ENCODE measurements around the gene KLLN. TPM values are rescaled to one million over a fixed set of nuclear protein-coding genes. Genes with fewer than 3 reads are reported as not detected.
A peak's percentile ranks its signal among the peaks of the same experiment; 100 is the strongest.

Gene KLLN
- total and polyA plus RNA-seq, 2 of the 8 experiments (the other 6 are each of a cell fraction or from before 2014, with no cell fraction given): 0.24 to 0.73 TPM

DNA sequence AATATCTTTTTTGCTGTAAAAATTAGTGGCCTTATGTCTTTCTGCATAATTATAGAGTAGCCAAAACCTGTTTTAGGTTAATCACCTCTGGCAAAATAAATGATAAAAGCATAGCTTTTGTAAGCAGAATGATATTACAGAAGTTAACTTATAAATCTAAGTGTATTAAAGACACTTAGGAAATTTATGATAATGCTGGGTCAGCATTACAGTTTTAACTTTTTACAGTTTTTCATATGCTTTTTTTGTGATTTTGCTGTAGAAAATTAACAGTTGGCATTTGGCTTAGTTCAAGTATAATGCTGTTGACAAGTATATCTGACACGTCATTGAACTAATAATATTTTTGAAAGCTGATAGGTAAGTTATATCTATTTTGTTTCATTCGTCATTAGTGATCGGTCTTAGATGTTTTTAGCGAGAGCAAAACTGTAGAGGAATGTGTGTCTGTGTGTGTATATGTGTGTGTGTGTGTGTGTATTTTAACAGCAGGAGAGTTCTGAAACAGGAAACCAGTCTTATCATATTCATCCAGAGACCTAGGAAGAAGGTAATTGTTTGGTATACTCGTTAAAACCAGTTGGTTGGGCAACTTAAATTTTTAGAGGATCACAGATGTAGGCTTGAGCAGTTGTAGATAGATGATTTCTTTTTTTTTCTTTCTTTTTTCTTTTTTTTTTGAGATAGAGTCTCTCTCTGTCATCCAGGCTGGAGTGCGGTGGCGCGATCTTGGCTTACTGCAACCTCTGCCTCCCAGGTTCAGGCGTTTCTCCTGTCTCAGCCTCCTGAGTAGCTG lies 15.5 kb upstream of the KLLN start:
- Histone ChIP-seq H2AFZ (ENCODE audit: low read length) (no peak overlapping the region), H3K23me2 (ENCODE audit: low read depth, low read length) (no peaks in the 10 kb centered on the region), H2BK20ac (ENCODE audit: low read length) (no peak overlapping the region), H2BK120ac (replicated peaks; ENCODE audit: low read depth, low read length) (no peak overlapping the region), H4K91ac (replicated peaks; ENCODE audit: insufficient read length, low read length) (no peak overlapping the region), H2BK12ac (ENCODE audit: low read depth, low read length) (no peak overlapping the region), H4K8ac (ENCODE audit: extremely low read depth, insufficient read depth, low read length) (no peak overlapping the region), H3K4ac (replicated peaks; ENCODE audit: insufficient read length, low read depth, low read length) (no peak overlapping the region), H3K27ac (ENCODE audit: low read depth, low read length) (no peak overlapping the region), H3K18ac (ENCODE audit: extremely low read depth, low read length) (no peak overlapping the region), H4K20me1 (replicated peaks in 1 of 2; ENCODE audit: control insufficient read depth in 1 of 2, insufficient read depth in 2 of 2, low read length in 2 of 2) (peaks cover 0 to 3% of the 10 kb centered on the region in 2 experiments), H3K4me3 (ENCODE audit: extremely low read depth in 1 of 4, insufficient read depth in 2 of 4, low read depth in 3 of 4, low read length in 4 of 4) (no peak overlapping the region), H2AK5ac (ENCODE audit: low read depth, low read length) (no peak overlapping the region), H2BK5ac (ENCODE audit: low read depth, low read length) (no peak overlapping the region), H3K4me1 (replicated peaks in 1 of 4; ENCODE audit: control insufficient read depth in 3 of 4, insufficient read depth in 4 of 4, low read length in 3 of 4) (peaks cover 0 to 2% (median 0%) of the 10 kb centered on the region in 4 experiments; a peak in 1 of 7 replicates), H2BK15ac (ENCODE audit: low read length) (no peak overlapping the region), H4K5ac (ENCODE audit: insufficient read length, low read depth, low read length) (no peak overlapping the region), H3K9ac (replicated peaks in 1 of 4; ENCODE audit: extremely low read depth in 1 of 4, low read depth in 3 of 4, low read length in 3 of 4) (no peak overlapping the region), H3K79me1 (ENCODE audit: low read depth, low read length) (no peaks in the 10 kb centered on the region), H3K14ac (ENCODE audit: insufficient read length) (no peak overlapping the region), H3K36me3 (ENCODE audit: control insufficient read depth in 2 of 4, insufficient read depth in 4 of 4, low read length in 3 of 4) (peaks cover 0 to 11% (median 0%) of the 10 kb centered on the region in 4 experiments; a peak in 1 of 8 replicates), H3K9me3 (ENCODE audit: insufficient read depth in 2 of 2, low read depth in 1 of 2, low read length in 1 of 2) (no peaks in the 10 kb centered on the region), H3K79me2 (ENCODE audit: control insufficient read depth in 1 of 2, insufficient read depth in 2 of 2, low read length in 2 of 2) (peaks cover 0 to 89% of the 10 kb centered on the region in 2 experiments; a peak in 2 of 4 replicates), H3K4me2 (ENCODE audit: insufficient read depth in 1 of 2, low read depth in 2 of 2, low read length in 2 of 2) (no peak overlapping the region), H3K27me3 (replicated peaks in 1 of 4; ENCODE audit: control insufficient read depth in 3 of 4, extremely low read depth in 1 of 4, insufficient read depth in 3 of 4, low read length in 3 of 4) (no peaks in the 10 kb centered on the region), H3K56ac (replicated peaks; ENCODE audit: insufficient read length, low read depth, low read length) (no peak overlapping the region), H3K23ac (ENCODE audit: insufficient read length) (no peak overlapping the region)
- FAIRE-seq: no peak
- DNase-seq (ENCODE audit: low read depth in 1 of 2, low spot score in 2 of 2): no peak
- WGBS, 2 experiments (ENCODE audit: extremely low coverage in 1 of 2, insufficient coverage in 1 of 2, insufficient read length in 1 of 2, insufficient replicate concordance in 2 of 2, low coverage in 1 of 2, low lambda C conversion rate in 2 of 2, missing lambda C conversion rate in 1 of 2): 84% methylated on average over 6 of the region's 9 CpGs; no CpG with 5 or more reads in 1 of the 2 experiments
- peak; percentile 37; the same call in 1 of the 2 replicates for TF ChIP-seq MAFK (IDR thresholded peaks at IDR 0.05; ENCODE audit: low read depth, low read length)
- TF ChIP-seq, protein P1, sequence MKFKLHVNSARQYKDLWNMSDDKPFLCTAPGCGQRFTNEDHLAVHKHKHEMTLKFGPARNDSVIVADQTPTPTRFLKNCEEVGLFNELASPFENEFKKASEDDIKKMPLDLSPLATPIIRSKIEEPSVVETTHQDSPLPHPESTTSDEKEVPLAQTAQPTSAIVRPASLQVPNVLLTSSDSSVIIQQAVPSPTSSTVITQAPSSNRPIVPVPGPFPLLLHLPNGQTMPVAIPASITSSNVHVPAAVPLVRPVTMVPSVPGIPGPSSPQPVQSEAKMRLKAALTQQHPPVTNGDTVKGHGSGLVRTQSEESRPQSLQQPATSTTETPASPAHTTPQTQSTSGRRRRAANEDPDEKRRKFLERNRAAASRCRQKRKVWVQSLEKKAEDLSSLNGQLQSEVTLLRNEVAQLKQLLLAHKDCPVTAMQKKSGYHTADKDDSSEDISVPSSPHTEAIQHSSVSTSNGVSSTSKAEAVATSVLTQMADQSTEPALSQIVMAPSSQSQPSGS (IDR thresholded peaks at IDR 0.05; ENCODE audit: low read length): no peak
- POLR2A ChIA-PET (ENCODE audit: partially characterized antibody): interaction anchor here (1.5 kb wide), 1 partner anchor 17 kb away, joined by 5 read pairs; no protein-coding TSS in a partner anchor
- CTCF ChIA-PET (ENCODE audit: partially characterized antibody): interaction anchor here (0.6 kb wide), 1 partner anchor 104 kb away, joined by 3 read pairs; no protein-coding TSS in a partner anchor
